IPS-NIHi7 (cell line): ENCODE measurements around the gene ESRRA.

Experiments used
- DNase-seq: peaks from one replicate; pipeline ENCODE4 v3.0.0; 2012; ENCODE audit warnings: mixed read lengths; ENCODE audit errors: extremely low spot score

The ESRRA gene

GRCh38 chr11:64351136-64351631, 45.9 kb downstream of the ESRRA start:
- no peak for DNase-seq

- DNase-seq = no peak
Observed at GRCh38 chr11:64352099-64352994, 47.0 kb downstream of the ESRRA start.

GRCh38 chr11:64352995-64353714, 47.8 kb downstream of the ESRRA start:
- no peak for DNase-seq

- no peak for DNase-seq
Observed at GRCh38 chr11:64353715-64354506, 48.6 kb downstream of the ESRRA start.

- DNase-seq = peak; percentile 93
Observed at GRCh38 chr11:64355078-64355940, 50.0 kb downstream of the ESRRA start.

- peak; percentile 89 for DNase-seq
Observed at GRCh38 chr11:64356498-64357411, 51.4 kb downstream of the ESRRA start.

- no peak for DNase-seq
Observed at GRCh38 chr11:64357446-64357845, 52.1 kb downstream of the ESRRA start.

- no peak for DNase-seq
Observed at GRCh38 chr11:64357904-64358535, 52.7 kb downstream of the ESRRA start.

- DNase-seq = no peak
Observed at GRCh38 chr11:64358536-64358906, 53.2 kb downstream of the ESRRA start.

GRCh38 chr11:64358907-64359711, 53.8 kb downstream of the ESRRA start, which contains the start of gene RPS6KA4:
Gene RPS6KA4, plus strand, starts transcription at chr11:64359162. Its CDS starts 74 bp downstream, at chr11:64359236.
- peak; percentile 91 for DNase-seq

- DNase-seq = no peak
Observed at GRCh38 chr11:64359712-64360445, 54.6 kb downstream of the ESRRA start.

GRCh38 chr11:64360448-64360921, 55.2 kb downstream of the ESRRA start:
- DNase-seq = no peak

- no peak for DNase-seq
Observed at GRCh38 chr11:64361659-64362058, 56.3 kb downstream of the ESRRA start.

GRCh38 chr11:64362339-64362738, 57.0 kb downstream of the ESRRA start:
- no peak for DNase-seq

- DNase-seq = no peak
Observed at GRCh38 chr11:64364435-64364834, 59.1 kb downstream of the ESRRA start.

GRCh38 chr11:64364911-64365310, 59.6 kb downstream of the ESRRA start:
- no peak for DNase-seq
